SK-N-SH (cell line): Measurements from ENCODE around the gene ZNF366. TPM values are rescaled to one million over a fixed set of nuclear protein-coding genes. Genes with fewer than 3 reads are reported as not detected.

ENCODE experiments used
- CTCF ChIA-PET: fragments of 300-600, 350-600 bp; formaldehyde crosslinking; extraction: SDS; loops from one replicate; lab custom pipeline; 2021; lab: Yijun Ruan, JAX
- POLR2A ChIA-PET: fragments of 350-600 bp; sonication (Branson Sonifier 250); formaldehyde crosslinking; extraction: SDS; loops from one replicate; lab custom pipeline; 2020; ENCODE audit warnings: antibody characterized with exemption, inconsistent platforms; lab: Yijun Ruan, JAX
- DNase-seq: peaks from one replicate; pipeline ENCODE4 v3.0.0; 2012
- H2AFZ ChIP-seq: fragments of 200-600 bp; sonication (generic); 2 replicates; pipeline ENCODE4 v1.8.1; 2016; ENCODE audit warnings: antibody characterized with exemption, mild to moderate bottlenecking, low read depth
- H3F3A ChIP-seq: fragments of 200-600 bp; sonication (generic); replicated peaks from 2 replicates; pipeline ENCODE3; 2016; ENCODE audit warnings: antibody characterized with exemption, mild to moderate bottlenecking; ENCODE audit not compliant: insufficient read depth
- H3K27ac ChIP-seq, 2 experiments: fragments of 200-500 bp in 1 of 2; fragments of 200-600 bp in 1 of 2; sonication (Bioruptor generic) in 1 of 2; sonication (generic), shearing (Covaris generic) in 1 of 2; 2 replicates each; pipeline versions ENCODE4 v1.5.1 to v1.6.1; 2014 to 2016; ENCODE audit warnings: low read depth in 2 of 2, inconsistent platforms in 1 of 2, low read length in 1 of 2, mild to moderate bottlenecking in 1 of 2, mixed read lengths in 1 of 2
- H3K27me3 ChIP-seq: fragments of 200-600 bp; sonication (generic), shearing (Covaris generic); 2 replicates; pipeline ENCODE4 v1.6.1; 2016; ENCODE audit warnings: mixed run types; ENCODE audit not compliant: insufficient read depth
- H3K36me3 ChIP-seq, 2 experiments: fragments of 200-500 bp in 1 of 2; fragments of 200-600 bp in 1 of 2; sonication (Bioruptor generic) in 1 of 2; sonication (generic) in 1 of 2; replicated peaks in 1 of 2; 2 replicates each; pipeline versions ENCODE3 to v1.5.1; 2014 to 2016; ENCODE audit warnings: low read length in 1 of 2, mild to moderate bottlenecking in 1 of 2; ENCODE audit not compliant: insufficient read depth in 2 of 2, control insufficient read depth in 1 of 2
- H3K4me1 ChIP-seq, 2 experiments: fragments of 200-500 bp in 1 of 2; fragments of 200-600 bp in 1 of 2; sonication (Bioruptor generic) in 1 of 2; sonication (generic), shearing (Covaris generic) in 1 of 2; 2 replicates each; pipeline versions ENCODE4 v1.5.1 to v1.6.1; 2014 to 2016; ENCODE audit warnings: low read depth in 1 of 2, low read length in 1 of 2, mixed run types in 1 of 2; ENCODE audit not compliant: insufficient read depth in 2 of 2, control insufficient read depth in 1 of 2
- H3K4me2 ChIP-seq: fragments of 200-600 bp; sonication (generic), shearing (Covaris generic); 2 replicates; pipeline ENCODE4 v1.6.1; 2017; ENCODE audit warnings: mixed run types
- H3K4me3 ChIP-seq, 2 experiments: fragments of 200-500 bp in 1 of 2; fragments of 200-600 bp in 1 of 2; sonication (Bioruptor generic) in 1 of 2; sonication (generic), shearing (Covaris generic) in 1 of 2; 2 replicates each; pipeline versions ENCODE4 v1.5.1 to v1.8.1; 2014 to 2016; ENCODE audit warnings: low read depth in 2 of 2, inconsistent platforms in 1 of 2, low read length in 1 of 2, mild to moderate bottlenecking in 1 of 2, mixed read lengths in 1 of 2, moderate library complexity in 1 of 2
- H3K79me2 ChIP-seq: fragments of 200-600 bp; sonication (generic); 2 replicates; pipeline ENCODE4 v1.8.1; 2017; ENCODE audit warnings: mild to moderate bottlenecking; ENCODE audit not compliant: insufficient read depth
- H3K9ac ChIP-seq: fragments of 200-600 bp; sonication (generic); 2 replicates; pipeline ENCODE4 v1.6.1; 2017; ENCODE audit warnings: mixed run types
- H3K9me2 ChIP-seq: fragments of 200-600 bp; sonication (generic); 2 replicates; pipeline ENCODE4 v1.6.1; 2017; ENCODE audit warnings: mixed run types
- H3K9me3 ChIP-seq: fragments of 200-600 bp; sonication (generic); 2 replicates; pipeline ENCODE4 v1.6.1; 2017; ENCODE audit warnings: mixed run types, mild to moderate bottlenecking, moderate library complexity
- H4K20me1 ChIP-seq: fragments of 200-600 bp; sonication (generic); 2 replicates; pipeline ENCODE4 v1.6.1; 2017; ENCODE audit warnings: mild to moderate bottlenecking, mixed run types; ENCODE audit not compliant: insufficient read depth
- CHD2 ChIP-seq: fragments of 150-350 bp; IDR thresholded peaks from 2 replicates; pipeline ENCODE4 v1.6.1; 2018; ENCODE audit warnings: low read length; ENCODE audit not compliant: partially characterized antibody
- ELF1 ChIP-seq: IDR thresholded peaks from 2 replicates; pipeline ENCODE4 v1.4.0; 2012
- FOXM1 ChIP-seq: IDR thresholded peaks from 2 replicates; pipeline ENCODE4 v1.4.0; 2012; ENCODE audit warnings: low read depth, mild to moderate bottlenecking
- GABPA ChIP-seq: IDR thresholded peaks from 2 replicates; pipeline ENCODE4 v1.4.0; 2012; ENCODE audit warnings: low read depth, mild to moderate bottlenecking
- JUND ChIP-seq: IDR thresholded peaks from 2 replicates; pipeline ENCODE4 v1.4.0; 2012
- NRF1 ChIP-seq: IDR thresholded peaks from 2 replicates; pipeline ENCODE4 v1.6.1; 2012; ENCODE audit warnings: low read depth, mild to moderate bottlenecking, low read length
- RAD21 ChIP-seq: IDR thresholded peaks from 2 replicates; pipeline ENCODE4 v1.6.1; 2012; ENCODE audit warnings: mild to moderate bottlenecking, low read length
- RCOR1 ChIP-seq: fragments of 150-350 bp; IDR thresholded peaks from 2 replicates; pipeline ENCODE4 v1.6.1; 2017; ENCODE audit warnings: antibody characterized with exemption, low read length
- TAF1 ChIP-seq: IDR thresholded peaks from 2 replicates; pipeline ENCODE4 v1.6.1; 2012; ENCODE audit warnings: low read depth, mild to moderate bottlenecking, low read length, moderate library complexity, borderline replicate concordance
- TCF12 ChIP-seq: IDR thresholded peaks from 2 replicates; pipeline ENCODE4 v1.4.0; 2012
- ZBTB33 ChIP-seq: IDR thresholded peaks from 2 replicates; pipeline ENCODE4 v1.4.0; 2012; ENCODE audit warnings: low read depth, borderline replicate concordance
- WGBS: methylation state at CpG from one replicate; pipeline ENCODE4 v1.1.6; 2017; ENCODE audit warnings: low lambda C conversion rate; 5-methylcytosine and 5-hydroxymethylcytosine counted together
- polyA plus RNA-seq, 3 experiments: library from polyadenylated mRNA; depleted of rRNA; stranded (reverse); fragments of >200 nt; gene quantifications; 2 replicates each; pipeline ENCODE4 v1.2.3, GENCODE V29; 2012
- TF ChIP-seq, protein P1 (sequence below): IDR thresholded peaks from 2 replicates; pipeline ENCODE4; 2012
- TF ChIP-seq, protein P2 (sequence below): fragments of 150-350 bp; IDR thresholded peaks from 2 replicates; pipeline ENCODE4 v1.6.1; 2016; ENCODE audit warnings: mild to moderate bottlenecking, low read depth, low read length

Gene ZNF366
- polyA plus RNA-seq, 1 of the 3 experiments (the other 2 are of a cell fraction), result not detected

GRCh38 chr5:72456391-72457074 lies 50.7 kb downstream of the ZNF366 start:
- 100% methylated on average over 2 of the region's 8 CpGs for WGBS
- peaks cover 22% of the 10 kb centered on the region for H3F3A ChIP-seq
- peaks cover 14 to 20% of the 10 kb centered on the region in 2 experiments; a peak in 3 of 4 replicates for H3K4me1 ChIP-seq
- TF ChIP-seq NRF1, result no peak
- TF ChIP-seq RCOR1, result no peak
- TF ChIP-seq FOXM1, result no peak
- no peak for TF ChIP-seq ZBTB33
- TF ChIP-seq JUND, result no peak
- TF ChIP-seq TCF12, result no peak
- TF ChIP-seq RAD21, result no peak
- no peak for TF ChIP-seq TAF1
- TF ChIP-seq GABPA, result no peak
- no peak overlapping the region for H3K9ac ChIP-seq
- no peaks in the 10 kb centered on the region for H3K9me2 ChIP-seq
- H3K27ac ChIP-seq, result no peak overlapping the region
- H2AFZ ChIP-seq, result no peak overlapping the region
- DNase-seq, result no peak
- H3K4me2 ChIP-seq, result no peak overlapping the region
- H4K20me1 ChIP-seq, result no peaks in the 10 kb centered on the region
- H3K36me3 ChIP-seq, result no peaks in the 10 kb centered on the region
- no peaks in the 10 kb centered on the region for H3K79me2 ChIP-seq
- H3K4me3 ChIP-seq, result no peak overlapping the region
- no peaks in the 10 kb centered on the region for H3K27me3 ChIP-seq
- no peaks in the 10 kb centered on the region for H3K9me3 ChIP-seq
- POLR2A ChIA-PET, result no interaction called here
- CTCF ChIA-PET, result interaction anchor here (1.4 to 1.5 kb wide), 2 partner anchors 12 to 61 kb away, joined by 3 read pairs; no protein-coding TSS in a partner anchor

- WGBS, result 95% methylated on average over 9 of the region's 9 CpGs
These were observed 51.7 kb downstream of the ZNF366 start for GRCh38 chr5:72455476-72455875.

More at GRCh38 chr5:72455476-72455875, 51.7 kb downstream of the ZNF366 start:
- H3K9ac ChIP-seq, result no peak overlapping the region
- CTCF ChIA-PET, result interaction anchor here (0.8 to 1.4 kb wide), 2 partner anchors 7 to 62 kb away, joined by 3 read pairs; no protein-coding TSS in a partner anchor
- H4K20me1 ChIP-seq, result no peaks in the 10 kb centered on the region
- H3K9me2 ChIP-seq, result no peaks in the 10 kb centered on the region
- no peaks in the 10 kb centered on the region for H3K9me3 ChIP-seq
- no peak for TF ChIP-seq CHD2
- no peak for TF ChIP-seq FOXM1
- TF ChIP-seq ELF1, result no peak
- TF ChIP-seq GABPA, result no peak
- no peak for TF ChIP-seq ZBTB33
- TF ChIP-seq RCOR1, result no peak
- TF ChIP-seq, protein P1, sequence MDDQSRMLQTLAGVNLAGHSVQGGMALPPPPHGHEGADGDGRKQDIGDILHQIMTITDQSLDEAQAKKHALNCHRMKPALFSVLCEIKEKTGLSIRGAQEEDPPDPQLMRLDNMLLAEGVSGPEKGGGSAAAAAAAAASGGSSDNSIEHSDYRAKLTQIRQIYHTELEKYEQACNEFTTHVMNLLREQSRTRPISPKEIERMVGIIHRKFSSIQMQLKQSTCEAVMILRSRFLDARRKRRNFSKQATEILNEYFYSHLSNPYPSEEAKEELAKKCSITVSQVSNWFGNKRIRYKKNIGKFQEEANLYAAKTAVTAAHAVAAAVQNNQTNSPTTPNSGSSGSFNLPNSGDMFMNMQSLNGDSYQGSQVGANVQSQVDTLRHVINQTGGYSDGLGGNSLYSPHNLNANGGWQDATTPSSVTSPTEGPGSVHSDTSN, result no peak
- TF ChIP-seq, protein P2, sequence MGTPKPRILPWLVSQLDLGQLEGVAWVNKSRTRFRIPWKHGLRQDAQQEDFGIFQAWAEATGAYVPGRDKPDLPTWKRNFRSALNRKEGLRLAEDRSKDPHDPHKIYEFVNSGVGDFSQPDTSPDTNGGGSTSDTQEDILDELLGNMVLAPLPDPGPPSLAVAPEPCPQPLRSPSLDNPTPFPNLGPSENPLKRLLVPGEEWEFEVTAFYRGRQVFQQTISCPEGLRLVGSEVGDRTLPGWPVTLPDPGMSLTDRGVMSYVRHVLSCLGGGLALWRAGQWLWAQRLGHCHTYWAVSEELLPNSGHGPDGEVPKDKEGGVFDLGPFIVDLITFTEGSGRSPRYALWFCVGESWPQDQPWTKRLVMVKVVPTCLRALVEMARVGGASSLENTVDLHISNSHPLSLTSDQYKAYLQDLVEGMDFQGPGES, result no peak
- TF ChIP-seq, all 33 proteins: peak for 0
- Histone ChIP-seq H3K36me3 (no peaks in the 10 kb centered on the region), H3K4me3 (no peak overlapping the region), H3F3A (peaks cover 28% of the 10 kb centered on the region), H3K4me1 (peaks cover 14 to 23% of the 10 kb centered on the region in 2 experiments; a peak in 3 of 4 replicates), H3K27ac (no peak overlapping the region), H3K27me3 (no peaks in the 10 kb centered on the region), H3K79me2 (no peaks in the 10 kb centered on the region), H2AFZ (no peak overlapping the region), H3K4me2 (no peak overlapping the region)
- POLR2A ChIA-PET, result no interaction called here
- DNase-seq, result no peak
